Measurements from ENCODE around the gene SLC10A3.

The SLC10A3 gene

GRCh38 chrX:154530286-154530685, 39.9 kb upstream of the SLC10A3 start:
- no peak for DNase-seq (ENCODE audit: extremely low read depth, low read depth)
- TF ChIP-seq CTCF (IDR thresholded peaks at IDR 0.05; ENCODE audit: low read depth, low read length, missing control alignments), result no peak
- no peak overlapping the region for H3K4me3 ChIP-seq (replicated peaks; ENCODE audit: low read depth, low read length)

- no peak for DNase-seq (ENCODE audit: extremely low read depth, low read depth)
- no peak overlapping the region for H3K4me3 ChIP-seq (replicated peaks; ENCODE audit: low read depth, low read length)
Observed at GRCh38 chrX:154529206-154529612, 38.8 kb upstream of the SLC10A3 start.

GRCh38 chrX:154526901-154527675, 36.7 kb upstream of the SLC10A3 start:
- peak; percentile 53 for TF ChIP-seq CTCF (IDR thresholded peaks at IDR 0.05; ENCODE audit: low read depth, low read length, missing control alignments)
- DNase-seq (ENCODE audit: extremely low read depth, low read depth), result no peak
- no peak overlapping the region for H3K4me3 ChIP-seq (replicated peaks; ENCODE audit: low read depth, low read length)

More at GRCh38 chrX:154529206-154529612, 38.8 kb upstream of the SLC10A3 start:
- TF ChIP-seq CTCF (IDR thresholded peaks at IDR 0.05; ENCODE audit: low read depth, low read length, missing control alignments), result no peak

GRCh38 chrX:154525606-154526490, 35.4 kb upstream of the SLC10A3 start:
- no peak for TF ChIP-seq CTCF (IDR thresholded peaks at IDR 0.05; ENCODE audit: low read depth, low read length, missing control alignments)
- H3K4me3 ChIP-seq (replicated peaks; ENCODE audit: low read depth, low read length), result no peak overlapping the region
- no peak for DNase-seq (ENCODE audit: extremely low read depth, low read depth)

GRCh38 chrX:154519389-154519788, 29.0 kb upstream of the SLC10A3 start:
- no peak for DNase-seq (ENCODE audit: extremely low read depth, low read depth)
- no peak for TF ChIP-seq CTCF (IDR thresholded peaks at IDR 0.05; ENCODE audit: low read depth, low read length, missing control alignments)
- H3K4me3 ChIP-seq (replicated peaks; ENCODE audit: low read depth, low read length), result no peak overlapping the region

- no peak for TF ChIP-seq CTCF (IDR thresholded peaks at IDR 0.05; ENCODE audit: low read depth, low read length, missing control alignments)
- H3K4me3 ChIP-seq (replicated peaks; ENCODE audit: low read depth, low read length), result peak overlapping the region; percentile 42; the same call in 1 of the 2 replicates
- DNase-seq (ENCODE audit: extremely low read depth, low read depth), result no peak
Observed at GRCh38 chrX:154517101-154517781, 26.8 kb upstream of the SLC10A3 start.
